ENCODE data around the gene CNN3. TPM values are rescaled to one million over a fixed set of nuclear protein-coding genes. Genes with fewer than 3 reads are reported as not detected.

The CNN3 gene
- total and polyA plus RNA-seq, 5 donors from 2014 or later, result 1.00 to 8.7 (median 2.6) TPM

GRCh38 chr1:94917251-94917650, 9.7 kb downstream of the CNN3 start:
- no peaks in the 10 kb centered on the region for H3K4me1 ChIP-seq (ENCODE audit: control insufficient read depth, insufficient read depth, low read length, poor library complexity, severe bottlenecking)
- no peak for ATAC-seq (ENCODE audit: low read depth in 2 of 2)
- H3K27me3 ChIP-seq (ENCODE audit: control insufficient read depth, insufficient read depth, low read length), result no peaks in the 10 kb centered on the region
- H3K36me3 ChIP-seq (ENCODE audit: control insufficient read depth, insufficient read depth, low read length), result no peaks in the 10 kb centered on the region
- DNase-seq, result no peak
- H3K9me3 ChIP-seq (ENCODE audit: control insufficient read depth in 2 of 2, low read length in 2 of 2), result no peaks in the 10 kb centered on the region
- Mint-ChIP-seq H3K27ac (no peak overlapping the region), H3K9me3 (no peaks in the 10 kb centered on the region), H3K36me3 (peaks cover 5% of the 10 kb centered on the region), H3K4me1 (no peaks in the 10 kb centered on the region), H3K27me3 (peaks cover 27% of the 10 kb centered on the region), H3K4me3 (no peak overlapping the region)
- no peak overlapping the region for H3K27ac ChIP-seq (ENCODE audit: insufficient read depth, low read length, poor library complexity, severe bottlenecking)
- no peak overlapping the region for H3K4me3 ChIP-seq (ENCODE audit: low read depth, low read length)

GRCh38 chr1:94912263-94913184, 14.4 kb downstream of the CNN3 start:
- H3K36me3 ChIP-seq (ENCODE audit: control insufficient read depth, insufficient read depth, low read length), result no peaks in the 10 kb centered on the region
- no peaks in the 10 kb centered on the region for H3K4me1 ChIP-seq (ENCODE audit: control insufficient read depth, insufficient read depth, low read length, poor library complexity, severe bottlenecking)
- Mint-ChIP-seq H3K27ac (no peak overlapping the region), H3K27me3 (peaks cover 24% of the 10 kb centered on the region), H3K4me3 (no peak overlapping the region), H3K4me1 (no peaks in the 10 kb centered on the region), H3K36me3 (peaks cover 5% of the 10 kb centered on the region), H3K9me3 (peaks cover 0 to 5% (median 0%) of the 10 kb centered on the region in 7 donors)
- no peak for DNase-seq
- no peaks in the 10 kb centered on the region for H3K27me3 ChIP-seq (ENCODE audit: control insufficient read depth, insufficient read depth, low read length)
- no peak for ATAC-seq (ENCODE audit: low read depth in 2 of 2)
- H3K4me3 ChIP-seq (ENCODE audit: low read depth, low read length), result no peak overlapping the region
- H3K9me3 ChIP-seq (ENCODE audit: control insufficient read depth in 2 of 2, low read length in 2 of 2), result no peaks in the 10 kb centered on the region
- no peak overlapping the region for H3K27ac ChIP-seq (ENCODE audit: insufficient read depth, low read length, poor library complexity, severe bottlenecking)

GRCh38 chr1:94909486-94909885, 17.4 kb downstream of the CNN3 start:
- Mint-ChIP-seq H3K27ac (no peak overlapping the region), H3K4me1 (no peaks in the 10 kb centered on the region), H3K9me3 (peaks cover 0 to 5% (median 0%) of the 10 kb centered on the region in 7 donors), H3K4me3 (no peak overlapping the region), H3K27me3 (peaks cover 24% of the 10 kb centered on the region), H3K36me3 (no peaks in the 10 kb centered on the region)
- Histone ChIP-seq H3K4me3 (ENCODE audit: low read depth, low read length) (no peak overlapping the region), H3K9me3 (ENCODE audit: control insufficient read depth in 2 of 2, low read length in 2 of 2) (no peaks in the 10 kb centered on the region), H3K36me3 (ENCODE audit: control insufficient read depth, insufficient read depth, low read length) (no peaks in the 10 kb centered on the region), H3K4me1 (ENCODE audit: control insufficient read depth, insufficient read depth, low read length, poor library complexity, severe bottlenecking) (no peaks in the 10 kb centered on the region), H3K27me3 (ENCODE audit: control insufficient read depth, insufficient read depth, low read length) (peaks cover 2% of the 10 kb centered on the region), H3K27ac (ENCODE audit: insufficient read depth, low read length, poor library complexity, severe bottlenecking) (no peak overlapping the region)
- ATAC-seq (ENCODE audit: low read depth in 2 of 2), result no peak
- DNase-seq, result no peak

GRCh38 chr1:94908965-94909364, 17.9 kb downstream of the CNN3 start:
- no peaks in the 10 kb centered on the region for H3K9me3 ChIP-seq (ENCODE audit: control insufficient read depth in 2 of 2, low read length in 2 of 2)
- H3K27me3 ChIP-seq (ENCODE audit: control insufficient read depth, insufficient read depth, low read length), result peaks cover 2% of the 10 kb centered on the region
- Mint-ChIP-seq H3K4me1 (no peaks in the 10 kb centered on the region), H3K27ac (no peak overlapping the region), H3K4me3 (no peak overlapping the region), H3K9me3 (peaks cover 0 to 5% (median 0%) of the 10 kb centered on the region in 7 donors), H3K27me3 (peaks cover 22% of the 10 kb centered on the region), H3K36me3 (no peaks in the 10 kb centered on the region)
- no peak overlapping the region for H3K27ac ChIP-seq (ENCODE audit: insufficient read depth, low read length, poor library complexity, severe bottlenecking)
- no peaks in the 10 kb centered on the region for H3K4me1 ChIP-seq (ENCODE audit: control insufficient read depth, insufficient read depth, low read length, poor library complexity, severe bottlenecking)
- ATAC-seq (ENCODE audit: low read depth in 2 of 2), result no peak
- H3K36me3 ChIP-seq (ENCODE audit: control insufficient read depth, insufficient read depth, low read length), result no peaks in the 10 kb centered on the region
- no peak overlapping the region for H3K4me3 ChIP-seq (ENCODE audit: low read depth, low read length)
- DNase-seq, result no peak

- H3K27ac Mint-ChIP-seq, result peak overlapping the region in 1 of 3 donors; percentile 24
- no peak for DNase-seq
- Histone ChIP-seq H3K4me1 (ENCODE audit: control insufficient read depth, insufficient read depth, low read length, poor library complexity, severe bottlenecking) (no peaks in the 10 kb centered on the region), H3K9me3 (ENCODE audit: control insufficient read depth in 2 of 2, low read length in 2 of 2) (no peaks in the 10 kb centered on the region), H3K36me3 (ENCODE audit: control insufficient read depth, insufficient read depth, low read length) (no peaks in the 10 kb centered on the region), H3K27me3 (ENCODE audit: control insufficient read depth, insufficient read depth, low read length) (peaks cover 2% of the 10 kb centered on the region), H3K27ac (ENCODE audit: insufficient read depth, low read length, poor library complexity, severe bottlenecking) (no peak overlapping the region), H3K4me3 (ENCODE audit: low read depth, low read length) (no peak overlapping the region)
- no peaks in the 10 kb centered on the region for H3K4me1 Mint-ChIP-seq
- H3K27me3 Mint-ChIP-seq, result peaks cover 15% of the 10 kb centered on the region
- ATAC-seq (ENCODE audit: low read depth in 2 of 2), result no peak
- H3K4me3 Mint-ChIP-seq, result no peak overlapping the region
- H3K36me3 Mint-ChIP-seq, result no peaks in the 10 kb centered on the region
- H3K9me3 Mint-ChIP-seq, result peaks cover 0 to 5% (median 0%) of the 10 kb centered on the region in 7 donors
These were observed 18.7 kb downstream of the CNN3 start for GRCh38 chr1:94908190-94908589.

GRCh38 chr1:94907136-94907535, 19.8 kb downstream of the CNN3 start:
- ATAC-seq (ENCODE audit: low read depth in 2 of 2), result no peak
- Histone ChIP-seq H3K27ac (ENCODE audit: insufficient read depth, low read length, poor library complexity, severe bottlenecking) (no peak overlapping the region), H3K9me3 (ENCODE audit: control insufficient read depth in 2 of 2, low read length in 2 of 2) (no peaks in the 10 kb centered on the region), H3K4me1 (ENCODE audit: control insufficient read depth, insufficient read depth, low read length, poor library complexity, severe bottlenecking) (no peaks in the 10 kb centered on the region), H3K4me3 (ENCODE audit: low read depth, low read length) (no peak overlapping the region), H3K36me3 (ENCODE audit: control insufficient read depth, insufficient read depth, low read length) (no peaks in the 10 kb centered on the region), H3K27me3 (ENCODE audit: control insufficient read depth, insufficient read depth, low read length) (peaks cover 2% of the 10 kb centered on the region)
- H3K27me3 Mint-ChIP-seq, result peaks cover 11% of the 10 kb centered on the region
- H3K4me3 Mint-ChIP-seq, result no peak overlapping the region
- no peaks in the 10 kb centered on the region for H3K36me3 Mint-ChIP-seq
- H3K4me1 Mint-ChIP-seq, result no peaks in the 10 kb centered on the region
- no peak overlapping the region for H3K27ac Mint-ChIP-seq
- no peak for DNase-seq
- peaks cover 0 to 5% (median 0%) of the 10 kb centered on the region in 7 donors for H3K9me3 Mint-ChIP-seq

GRCh38 chr1:94906382-94906781, 20.5 kb downstream of the CNN3 start:
- no peaks in the 10 kb centered on the region for H3K4me1 ChIP-seq (ENCODE audit: control insufficient read depth, insufficient read depth, low read length, poor library complexity, severe bottlenecking)
- H3K36me3 ChIP-seq (ENCODE audit: control insufficient read depth, insufficient read depth, low read length), result no peaks in the 10 kb centered on the region
- H3K27ac Mint-ChIP-seq, result no peak overlapping the region
- peaks cover 2% of the 10 kb centered on the region for H3K27me3 ChIP-seq (ENCODE audit: control insufficient read depth, insufficient read depth, low read length)
- H3K9me3 Mint-ChIP-seq, result peaks cover 0 to 5% (median 0%) of the 10 kb centered on the region in 7 donors
- H3K36me3 Mint-ChIP-seq, result no peaks in the 10 kb centered on the region
- H3K27me3 Mint-ChIP-seq, result peaks cover 11% of the 10 kb centered on the region
- H3K4me1 Mint-ChIP-seq, result no peaks in the 10 kb centered on the region
- H3K4me3 Mint-ChIP-seq, result no peak overlapping the region
- no peak overlapping the region for H3K27ac ChIP-seq (ENCODE audit: insufficient read depth, low read length, poor library complexity, severe bottlenecking)
- no peak for ATAC-seq (ENCODE audit: low read depth in 2 of 2)
- no peak for DNase-seq
- H3K4me3 ChIP-seq (ENCODE audit: low read depth, low read length), result no peak overlapping the region
- no peaks in the 10 kb centered on the region for H3K9me3 ChIP-seq (ENCODE audit: control insufficient read depth in 2 of 2, low read length in 2 of 2)

- no peaks in the 10 kb centered on the region for H3K4me1 Mint-ChIP-seq
- Histone ChIP-seq H3K27ac (ENCODE audit: insufficient read depth, low read length, poor library complexity, severe bottlenecking) (no peak overlapping the region), H3K4me3 (ENCODE audit: low read depth, low read length) (no peak overlapping the region), H3K9me3 (ENCODE audit: control insufficient read depth in 2 of 2, low read length in 2 of 2) (no peaks in the 10 kb centered on the region), H3K4me1 (ENCODE audit: control insufficient read depth, insufficient read depth, low read length, poor library complexity, severe bottlenecking) (no peaks in the 10 kb centered on the region), H3K36me3 (ENCODE audit: control insufficient read depth, insufficient read depth, low read length) (no peaks in the 10 kb centered on the region), H3K27me3 (ENCODE audit: control insufficient read depth, insufficient read depth, low read length) (peaks cover 2% of the 10 kb centered on the region)
- H3K9me3 Mint-ChIP-seq, result peaks cover 0 to 5% (median 0%) of the 10 kb centered on the region in 7 donors
- H3K27me3 Mint-ChIP-seq, result peaks cover 4% of the 10 kb centered on the region
- H3K4me3 Mint-ChIP-seq, result no peak overlapping the region
- no peak overlapping the region for H3K27ac Mint-ChIP-seq
- no peak for ATAC-seq (ENCODE audit: low read depth in 2 of 2)
- no peak for DNase-seq
- H3K36me3 Mint-ChIP-seq, result no peaks in the 10 kb centered on the region
These were observed 21.7 kb downstream of the CNN3 start for GRCh38 chr1:94905207-94905606.

Measured in CD4-positive, CD25-positive, alpha-beta regulatory T cell (primary cell).